ENCODE measurements around the gene ZNF232.
"Not testable (repeated sequence)": the region's sequence is repeated elsewhere in the genome, so short reads cannot be mapped to it uniquely, and the experiment has no call there.

ZNF232 gene

GRCh38 chr17:5128387-5128786 lies 16.7 kb upstream of the ZNF232 start:
- not testable (repeated sequence) for H3K36me3 ChIP-seq (ENCODE audit: control insufficient read depth, insufficient read depth, low read length, severe bottlenecking); H3K9ac ChIP-seq (ENCODE audit: low read length); DNase-seq (ENCODE audit: low read depth)

GRCh38 chr17:5127910-5128309 lies 16.2 kb upstream of the ZNF232 start:
- Histone ChIP-seq H3K36me3 (ENCODE audit: control insufficient read depth, insufficient read depth, low read length, severe bottlenecking) (no peaks in the 10 kb centered on the region), H3K4me1 (ENCODE audit: control insufficient read depth, insufficient read depth, low read length) (no peaks in the 10 kb centered on the region), H3K9ac (ENCODE audit: low read length) (no peak overlapping the region), H3K4me3 (ENCODE audit: low read length) (no peak overlapping the region), H3K9me3 (ENCODE audit: control insufficient read depth, low read length) (no peaks in the 10 kb centered on the region), H3K27me3 (replicated peaks; ENCODE audit: control insufficient read depth, insufficient read depth, low read length) (peaks cover 26% of the 10 kb centered on the region)
- no peak for DNase-seq (ENCODE audit: low read depth)

More at GRCh38 chr17:5128387-5128786, 16.7 kb upstream of the ZNF232 start:
- not testable (repeated sequence) for H3K9me3 ChIP-seq (ENCODE audit: control insufficient read depth, low read length); H3K4me3 ChIP-seq (ENCODE audit: low read length); H3K4me1 ChIP-seq (ENCODE audit: control insufficient read depth, insufficient read depth, low read length)
- peaks cover 24% of the 10 kb centered on the region for H3K27me3 ChIP-seq (replicated peaks; ENCODE audit: control insufficient read depth, insufficient read depth, low read length)

DNA sequence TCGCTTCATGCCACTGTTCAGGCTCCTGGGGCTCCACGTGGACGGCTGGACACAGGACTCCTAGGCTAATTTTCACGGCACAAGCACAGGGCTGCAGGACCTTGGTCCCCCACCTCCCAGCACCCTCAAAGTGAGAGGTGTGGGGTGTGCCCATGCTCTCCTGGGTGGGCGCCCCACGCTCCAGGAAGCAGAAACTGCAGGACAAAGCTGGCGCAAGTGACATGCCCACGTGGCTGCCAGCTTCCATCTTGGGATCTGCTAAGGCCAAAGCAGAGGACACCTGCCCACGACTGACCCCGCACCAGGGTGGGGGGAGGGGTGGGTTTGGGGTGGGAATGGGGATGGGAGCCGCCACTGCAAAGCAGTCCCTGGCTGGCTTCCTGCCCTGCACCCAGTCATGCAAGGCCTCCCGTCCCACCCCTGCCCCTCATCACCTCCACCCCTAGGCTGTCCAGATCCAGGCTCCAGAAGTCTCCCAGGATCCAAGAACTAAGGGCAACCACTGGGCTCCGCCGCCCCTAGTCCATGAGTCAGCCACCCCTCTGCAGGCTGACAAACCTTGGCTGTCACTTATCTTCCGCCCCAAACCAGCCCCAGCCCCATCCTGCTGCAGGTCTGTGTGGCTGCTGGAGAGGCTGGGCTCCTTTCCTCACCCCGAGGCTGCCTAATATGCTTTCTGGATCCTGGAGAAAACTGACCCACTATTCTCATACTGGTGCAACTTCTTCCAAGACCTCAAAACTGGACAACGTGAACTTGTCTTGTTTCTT lies 15.2 kb upstream of the ZNF232 start:
- Histone ChIP-seq H3K36me3 (ENCODE audit: control insufficient read depth, insufficient read depth, low read length, severe bottlenecking) (no peaks in the 10 kb centered on the region), H3K9ac (ENCODE audit: low read length) (no peak overlapping the region), H3K9me3 (ENCODE audit: control insufficient read depth, low read length) (no peaks in the 10 kb centered on the region), H3K4me3 (ENCODE audit: low read length) (no peak overlapping the region), H3K27me3 (replicated peaks; ENCODE audit: control insufficient read depth, insufficient read depth, low read length) (peaks cover 26% of the 10 kb centered on the region), H3K4me1 (ENCODE audit: control insufficient read depth, insufficient read depth, low read length) (no peaks in the 10 kb centered on the region)
- DNase-seq (ENCODE audit: low read depth) = no peak

DNA sequence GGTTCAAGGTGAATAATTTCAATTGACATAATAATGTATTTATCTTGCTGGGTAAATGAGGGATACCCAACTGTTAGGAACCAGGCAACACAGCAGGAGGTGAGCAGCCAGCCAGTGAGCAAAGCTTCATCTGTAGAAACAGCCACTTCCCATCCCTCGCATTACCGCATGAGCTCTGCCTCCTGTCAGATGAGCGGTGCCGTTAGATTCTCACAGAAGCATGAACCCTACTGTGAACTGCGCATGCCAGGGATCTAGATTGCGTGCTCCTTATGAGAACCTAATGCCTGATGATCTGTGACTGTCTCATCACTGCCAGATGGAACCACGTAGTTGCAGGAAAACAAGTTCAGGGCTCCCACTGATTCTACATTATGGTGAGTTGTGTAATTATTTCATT lies 13.2 kb upstream of the ZNF232 start:
- not testable (repeated sequence) for H3K9ac ChIP-seq (ENCODE audit: low read length); H3K36me3 ChIP-seq (ENCODE audit: control insufficient read depth, insufficient read depth, low read length, severe bottlenecking); H3K9me3 ChIP-seq (ENCODE audit: control insufficient read depth, low read length); H3K4me3 ChIP-seq (ENCODE audit: low read length); DNase-seq (ENCODE audit: low read depth); H3K4me1 ChIP-seq (ENCODE audit: control insufficient read depth, insufficient read depth, low read length)
- peaks cover 26% of the 10 kb centered on the region for H3K27me3 ChIP-seq (replicated peaks; ENCODE audit: control insufficient read depth, insufficient read depth, low read length)

DNA sequence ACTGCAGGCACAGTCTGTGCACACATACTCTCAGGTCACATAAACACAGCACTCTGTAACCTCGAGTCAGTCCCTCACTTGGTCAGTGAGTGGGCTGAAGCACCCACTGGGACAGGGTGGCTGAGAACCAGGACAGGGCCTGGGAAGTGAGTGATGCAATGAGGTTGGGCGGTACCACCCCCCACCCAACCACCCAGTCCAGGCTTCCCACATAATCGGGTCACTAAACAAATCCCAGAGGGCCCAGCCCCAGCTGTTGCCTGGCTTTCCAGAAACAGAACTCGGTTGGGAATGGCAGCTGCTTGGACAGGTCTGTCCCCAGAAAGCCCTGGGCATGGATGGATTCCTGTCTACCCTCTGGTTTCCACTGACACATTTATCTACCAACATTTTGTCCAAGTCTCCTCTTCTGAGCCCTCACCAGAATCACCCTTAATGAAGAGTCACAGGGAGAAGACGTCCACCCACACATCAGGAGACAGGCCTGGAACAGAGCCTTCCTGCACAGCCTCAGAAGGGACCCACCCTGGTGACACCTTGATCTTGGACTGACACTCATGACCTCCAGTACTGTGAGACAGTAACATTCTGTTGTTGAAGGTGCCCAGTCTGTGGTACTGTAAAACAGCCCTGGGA lies 12.6 kb upstream of the ZNF232 start:
- H3K9me3 ChIP-seq (ENCODE audit: control insufficient read depth, low read length); H3K4me3 ChIP-seq (ENCODE audit: low read length); H3K4me1 ChIP-seq (ENCODE audit: control insufficient read depth, insufficient read depth, low read length); H3K9ac ChIP-seq (ENCODE audit: low read length); H3K36me3 ChIP-seq (ENCODE audit: control insufficient read depth, insufficient read depth, low read length, severe bottlenecking); DNase-seq (ENCODE audit: low read depth): not testable (repeated sequence)
- peaks cover 28% of the 10 kb centered on the region for H3K27me3 ChIP-seq (replicated peaks; ENCODE audit: control insufficient read depth, insufficient read depth, low read length)

DNA sequence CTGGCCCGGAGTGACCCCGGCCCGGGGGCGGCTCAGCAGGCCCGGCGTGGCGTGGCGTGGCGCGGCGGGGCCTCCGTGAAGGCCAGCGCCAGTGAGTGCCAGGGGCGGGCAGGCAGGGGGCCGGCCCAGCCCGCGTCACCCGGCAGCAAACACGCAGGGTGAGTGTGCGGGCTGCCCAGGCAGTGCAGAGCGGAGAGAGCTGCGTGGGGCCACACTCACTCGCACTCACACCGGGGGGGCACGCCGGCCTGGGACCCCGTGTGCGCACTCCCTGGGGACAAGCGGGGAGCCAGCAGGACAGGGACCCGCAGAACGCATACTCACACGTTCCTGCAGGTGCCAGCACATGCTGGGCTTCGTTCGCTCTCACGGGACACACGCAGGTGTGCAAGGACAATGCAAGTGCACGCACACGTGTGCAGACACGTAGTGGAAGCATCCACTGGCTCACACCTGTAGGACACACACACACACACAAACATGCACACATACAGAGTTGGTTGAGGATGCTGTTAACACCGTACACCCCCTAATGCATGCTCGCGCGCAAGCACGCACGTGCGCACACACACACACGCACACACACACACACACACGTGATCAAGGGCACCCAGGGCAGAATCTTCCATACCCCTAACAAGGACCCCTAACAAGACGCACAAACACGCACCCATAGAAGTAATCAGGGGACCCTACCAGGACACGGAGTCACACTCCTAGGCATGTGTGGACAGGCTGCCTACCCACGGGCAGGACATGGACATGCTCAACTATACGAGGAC lies 11.9 kb upstream of the ZNF232 start:
- Histone ChIP-seq H3K27me3 (replicated peaks; ENCODE audit: control insufficient read depth, insufficient read depth, low read length) (peaks cover 28% of the 10 kb centered on the region), H3K4me3 (ENCODE audit: low read length) (no peak overlapping the region), H3K9ac (ENCODE audit: low read length) (no peak overlapping the region)

GRCh38 chr17:5122586-5123342 lies 11.1 kb upstream of the ZNF232 start:
- Histone ChIP-seq H3K4me1 (ENCODE audit: control insufficient read depth, insufficient read depth, low read length) (no peaks in the 10 kb centered on the region), H3K9ac (ENCODE audit: low read length) (no peak overlapping the region), H3K9me3 (ENCODE audit: control insufficient read depth, low read length) (peaks cover 8% of the 10 kb centered on the region), H3K27me3 (replicated peaks; ENCODE audit: control insufficient read depth, insufficient read depth, low read length) (peaks cover 34% of the 10 kb centered on the region), H3K4me3 (ENCODE audit: low read length) (peak overlapping the region; percentile 72), H3K36me3 (ENCODE audit: control insufficient read depth, insufficient read depth, low read length, severe bottlenecking) (no peaks in the 10 kb centered on the region)
- peak; percentile 44 for DNase-seq (ENCODE audit: low read depth)

More for the DNA sequence above, 11.9 kb upstream of the ZNF232 start:
- Histone ChIP-seq H3K36me3 (ENCODE audit: control insufficient read depth, insufficient read depth, low read length, severe bottlenecking) (no peaks in the 10 kb centered on the region), H3K4me1 (ENCODE audit: control insufficient read depth, insufficient read depth, low read length) (no peaks in the 10 kb centered on the region), H3K9me3 (ENCODE audit: control insufficient read depth, low read length) (peaks cover 4% of the 10 kb centered on the region)
- DNase-seq (ENCODE audit: low read depth) = no peak

- H3K9me3 ChIP-seq (ENCODE audit: control insufficient read depth, low read length); H3K4me1 ChIP-seq (ENCODE audit: control insufficient read depth, insufficient read depth, low read length); DNase-seq (ENCODE audit: low read depth); H3K36me3 ChIP-seq (ENCODE audit: control insufficient read depth, insufficient read depth, low read length, severe bottlenecking); H3K9ac ChIP-seq (ENCODE audit: low read length): not testable (repeated sequence)
- Histone ChIP-seq H3K4me3 (ENCODE audit: low read length) (peak overlapping the region; percentile 72), H3K27me3 (replicated peaks; ENCODE audit: control insufficient read depth, insufficient read depth, low read length) (peaks cover 34% of the 10 kb centered on the region)
Observed at GRCh38 chr17:5122056-5122455, 10.4 kb upstream of the ZNF232 start.

- no peak for DNase-seq (ENCODE audit: low read depth)
- Histone ChIP-seq H3K4me1 (ENCODE audit: control insufficient read depth, insufficient read depth, low read length) (no peaks in the 10 kb centered on the region), H3K36me3 (ENCODE audit: control insufficient read depth, insufficient read depth, low read length, severe bottlenecking) (no peaks in the 10 kb centered on the region), H3K9ac (ENCODE audit: low read length) (no peak overlapping the region), H3K27me3 (replicated peaks; ENCODE audit: control insufficient read depth, insufficient read depth, low read length) (peaks cover 42% of the 10 kb centered on the region), H3K9me3 (ENCODE audit: control insufficient read depth, low read length) (peaks cover 14% of the 10 kb centered on the region), H3K4me3 (ENCODE audit: low read length) (no peak overlapping the region)
Observed at GRCh38 chr17:5121186-5121841, 9.6 kb upstream of the ZNF232 start.

GRCh38 chr17:5120436-5121185 lies 8.9 kb upstream of the ZNF232 start:
- peaks cover 47% of the 10 kb centered on the region for H3K27me3 ChIP-seq (replicated peaks; ENCODE audit: control insufficient read depth, insufficient read depth, low read length)
- not testable (repeated sequence) for H3K9ac ChIP-seq (ENCODE audit: low read length); DNase-seq (ENCODE audit: low read depth)

More at GRCh38 chr17:5120436-5121185, 8.9 kb upstream of the ZNF232 start:
- H3K4me1 ChIP-seq (ENCODE audit: control insufficient read depth, insufficient read depth, low read length); H3K4me3 ChIP-seq (ENCODE audit: low read length); H3K36me3 ChIP-seq (ENCODE audit: control insufficient read depth, insufficient read depth, low read length, severe bottlenecking): not testable (repeated sequence)
- peaks cover 15% of the 10 kb centered on the region for H3K9me3 ChIP-seq (ENCODE audit: control insufficient read depth, low read length)
